Choroid plexus epithelial cell (primary cell): ENCODE measurements around the gene FBXW7.

Experiments
- DNase-seq: peaks from one replicate; pipeline ENCODE4 v3.0.0-alpha.2; 2010; ENCODE audit warnings: low read depth
- H3K4me3 ChIP-seq: 2 replicates; pipeline ENCODE4 v1.5.1; 2011; ENCODE audit warnings: low read depth, mild to moderate bottlenecking, control low read depth, low read length, moderate library complexity
- TF ChIP-seq, protein P1 (sequence below): conservative IDR thresholded peaks from 2 replicates; pipeline ENCODE4 v1.5.1; 2011; ENCODE audit warnings: low read depth, mild to moderate bottlenecking, control low read depth, inconsistent platforms, low read length, moderate library complexity

The FBXW7 gene

DNA sequence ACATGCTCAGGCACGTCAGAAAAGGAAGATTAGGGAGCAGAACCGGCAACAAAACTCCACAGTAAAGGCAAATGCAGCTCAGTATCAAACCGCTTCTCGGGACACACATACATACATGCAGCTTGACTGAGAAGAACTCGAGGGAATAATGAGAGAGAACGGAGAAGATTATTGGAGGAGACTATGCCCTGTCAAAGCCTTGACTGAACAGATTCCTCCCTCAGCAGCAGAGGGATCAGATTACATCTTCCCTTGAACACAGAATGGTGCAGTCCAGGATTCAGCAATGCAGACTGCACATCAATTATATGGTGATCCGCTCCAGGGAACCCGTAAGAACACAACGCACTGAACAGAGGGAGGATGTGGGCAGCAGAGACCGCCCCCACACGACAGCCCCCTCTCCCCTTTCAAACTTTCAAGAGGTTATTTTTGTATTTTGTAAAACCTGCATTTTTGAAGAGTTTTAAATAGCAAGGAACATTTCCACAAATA lies 183.2 kb downstream of the FBXW7 start:
- peak; percentile 99 for DNase-seq
- peak overlapping the region; percentile 66 for H3K4me3 ChIP-seq
- TF ChIP-seq, protein P1, sequence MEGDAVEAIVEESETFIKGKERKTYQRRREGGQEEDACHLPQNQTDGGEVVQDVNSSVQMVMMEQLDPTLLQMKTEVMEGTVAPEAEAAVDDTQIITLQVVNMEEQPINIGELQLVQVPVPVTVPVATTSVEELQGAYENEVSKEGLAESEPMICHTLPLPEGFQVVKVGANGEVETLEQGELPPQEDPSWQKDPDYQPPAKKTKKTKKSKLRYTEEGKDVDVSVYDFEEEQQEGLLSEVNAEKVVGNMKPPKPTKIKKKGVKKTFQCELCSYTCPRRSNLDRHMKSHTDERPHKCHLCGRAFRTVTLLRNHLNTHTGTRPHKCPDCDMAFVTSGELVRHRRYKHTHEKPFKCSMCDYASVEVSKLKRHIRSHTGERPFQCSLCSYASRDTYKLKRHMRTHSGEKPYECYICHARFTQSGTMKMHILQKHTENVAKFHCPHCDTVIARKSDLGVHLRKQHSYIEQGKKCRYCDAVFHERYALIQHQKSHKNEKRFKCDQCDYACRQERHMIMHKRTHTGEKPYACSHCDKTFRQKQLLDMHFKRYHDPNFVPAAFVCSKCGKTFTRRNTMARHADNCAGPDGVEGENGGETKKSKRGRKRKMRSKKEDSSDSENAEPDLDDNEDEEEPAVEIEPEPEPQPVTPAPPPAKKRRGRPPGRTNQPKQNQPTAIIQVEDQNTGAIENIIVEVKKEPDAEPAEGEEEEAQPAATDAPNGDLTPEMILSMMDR = no peak

DNA sequence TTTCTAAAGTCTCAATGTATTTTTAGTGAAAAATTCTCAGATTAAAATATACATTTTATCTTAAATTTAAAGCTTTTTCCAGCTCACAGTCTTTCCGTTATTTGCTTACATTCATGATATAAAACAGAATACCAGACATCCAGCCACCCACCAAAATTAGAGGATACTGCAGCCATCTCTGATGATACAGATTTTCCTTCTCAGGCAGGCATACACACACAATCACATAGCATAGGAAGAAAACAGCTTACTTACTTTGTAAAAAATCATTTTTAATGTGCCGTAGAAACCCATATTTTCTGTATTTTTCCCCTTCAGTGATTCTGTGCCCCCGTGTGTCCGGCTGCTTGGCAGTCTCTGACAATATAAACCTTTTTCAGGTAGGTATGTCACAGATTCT lies 183.7 kb downstream of the FBXW7 start:
- TF ChIP-seq, protein P1 = peak; percentile 15
- DNase-seq = peak; percentile 40
- peak overlapping the region; percentile 66 for H3K4me3 ChIP-seq

DNA sequence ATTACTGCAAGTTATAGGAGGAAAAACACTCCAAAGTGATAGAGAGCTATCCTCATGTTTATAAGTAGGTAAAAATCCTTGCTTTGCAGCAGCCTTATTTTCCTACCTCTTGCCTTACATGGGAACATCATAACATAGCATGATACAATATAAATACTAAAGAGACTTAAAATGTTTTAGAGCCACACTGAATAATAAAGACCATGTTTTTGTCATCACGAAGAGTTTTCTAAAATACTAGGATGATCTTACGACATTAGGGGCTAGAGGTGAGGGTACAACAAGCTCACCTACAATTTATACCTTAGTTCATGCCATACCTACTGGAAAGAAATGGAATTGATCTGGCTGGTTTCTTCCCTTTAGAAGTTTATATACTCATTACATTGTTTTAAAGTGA lies 184.8 kb downstream of the FBXW7 start:
- TF ChIP-seq, protein P1 = no peak
- DNase-seq = no peak
- H3K4me3 ChIP-seq = peak overlapping the region; percentile 66

DNA sequence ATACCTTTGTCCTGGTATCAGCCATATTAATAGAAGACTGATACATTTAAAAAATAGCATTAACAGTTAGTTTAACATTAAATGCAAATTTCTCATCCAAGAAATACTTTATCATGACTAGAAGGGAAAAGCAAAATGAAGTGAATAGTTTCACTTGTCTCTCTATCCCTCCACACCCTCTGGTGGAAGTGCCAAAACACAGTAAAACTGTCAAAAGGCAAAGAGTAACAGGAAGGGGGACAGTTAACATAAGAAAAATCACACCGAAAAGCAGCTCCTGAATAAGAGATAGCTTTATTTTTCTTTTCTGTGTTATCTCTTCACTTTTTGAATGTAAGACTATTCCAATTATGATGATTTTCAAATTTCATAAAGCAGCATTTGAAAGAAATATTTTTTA lies 187.2 kb downstream of the FBXW7 start:
- TF ChIP-seq, protein P1 = peak; percentile 46
- no peak overlapping the region for H3K4me3 ChIP-seq
- no peak for DNase-seq

DNA sequence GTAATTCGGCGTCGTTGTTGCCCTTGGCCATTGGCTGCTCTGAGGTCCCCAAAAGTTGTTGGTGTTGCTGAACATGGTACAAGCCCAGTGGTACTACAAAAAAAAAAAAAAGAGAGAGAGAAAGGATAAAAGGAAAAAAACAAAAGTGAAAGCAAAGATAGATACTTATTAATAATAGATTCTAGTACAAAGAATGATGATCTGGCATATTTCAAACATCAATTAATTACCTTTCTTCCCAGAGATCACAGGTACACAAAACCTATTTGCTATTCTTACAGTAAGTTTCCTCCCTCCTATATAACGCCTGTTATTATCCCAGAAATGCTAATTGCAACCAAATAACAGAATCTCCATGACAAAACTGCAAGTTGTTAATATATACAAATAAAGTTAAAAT lies 188.9 kb downstream of the FBXW7 start:
- DNase-seq = no peak
- no peak overlapping the region for H3K4me3 ChIP-seq
- TF ChIP-seq, protein P1 = no peak

DNA sequence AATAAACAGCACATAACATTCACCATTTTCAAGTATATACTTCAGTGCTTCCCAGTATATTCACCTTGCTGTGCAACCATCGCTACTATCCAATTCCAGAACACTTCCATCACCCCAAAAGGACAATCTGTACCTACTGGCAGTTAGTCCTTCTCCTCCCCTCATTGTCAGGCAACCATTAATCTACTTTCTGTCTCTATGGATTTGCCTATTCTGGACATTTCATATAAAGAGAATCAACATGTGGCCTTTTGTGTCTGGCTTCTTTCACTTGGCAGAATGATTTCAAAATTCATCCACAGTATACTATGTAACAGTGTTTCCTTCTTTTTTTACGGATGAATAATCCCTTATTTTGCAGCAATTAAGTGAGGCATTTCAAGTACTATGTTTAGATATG lies 189.4 kb downstream of the FBXW7 start:
- no peak overlapping the region for H3K4me3 ChIP-seq
- DNase-seq = no peak
- TF ChIP-seq, protein P1 = no peak

DNA sequence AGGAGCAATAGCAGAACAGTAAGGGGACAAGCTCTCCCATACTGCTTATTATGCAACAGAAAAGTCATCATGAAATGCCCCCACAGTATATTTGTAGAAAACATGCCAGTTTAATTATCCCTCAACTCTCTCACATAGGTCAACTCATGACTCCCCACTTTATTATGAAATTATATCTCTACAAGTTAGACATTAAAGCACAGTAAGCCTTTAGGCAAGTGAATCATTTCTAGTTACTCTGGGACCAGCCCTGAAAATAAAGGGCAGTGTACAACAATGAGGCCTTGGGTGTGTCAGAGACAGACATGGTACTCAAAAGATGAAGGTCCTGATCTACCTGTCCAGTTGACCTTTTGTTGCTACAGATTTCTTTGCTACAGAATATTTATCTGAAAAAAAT lies 191.9 kb downstream of the FBXW7 start:
- H3K4me3 ChIP-seq = no peak overlapping the region
- DNase-seq = no peak
- TF ChIP-seq, protein P1 = no peak
